Hippocampal formation (tissue), 2 donors: Measurements from ENCODE around the gene FOXF1.

ENCODE experiments used
- DNase-seq, 2 donors: peaks; one replicate each; lab custom pipeline; 2025; lab: John Stamatoyannopoulos, UW

The FOXF1 gene

DNA sequence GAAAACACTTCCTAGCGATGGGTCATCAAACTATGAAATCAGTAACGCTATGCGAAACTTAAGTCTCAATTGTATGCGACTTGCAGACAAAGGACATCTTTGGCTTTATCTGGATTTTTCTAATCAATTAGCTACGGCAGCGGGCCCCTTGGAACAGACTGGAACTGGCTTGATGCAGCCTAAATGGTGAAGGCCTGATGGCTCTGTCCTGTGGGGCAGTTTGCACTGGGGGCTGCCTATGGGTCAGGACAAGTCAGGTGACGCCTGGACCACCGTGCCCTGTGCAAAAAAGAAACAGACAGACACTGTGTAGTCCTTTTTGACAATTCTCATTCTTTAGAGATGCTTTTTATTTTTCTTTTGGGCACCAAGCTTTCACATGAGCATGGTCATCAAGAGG lies 22.7 kb downstream of the FOXF1 start:
- DNase-seq: no peak

DNA sequence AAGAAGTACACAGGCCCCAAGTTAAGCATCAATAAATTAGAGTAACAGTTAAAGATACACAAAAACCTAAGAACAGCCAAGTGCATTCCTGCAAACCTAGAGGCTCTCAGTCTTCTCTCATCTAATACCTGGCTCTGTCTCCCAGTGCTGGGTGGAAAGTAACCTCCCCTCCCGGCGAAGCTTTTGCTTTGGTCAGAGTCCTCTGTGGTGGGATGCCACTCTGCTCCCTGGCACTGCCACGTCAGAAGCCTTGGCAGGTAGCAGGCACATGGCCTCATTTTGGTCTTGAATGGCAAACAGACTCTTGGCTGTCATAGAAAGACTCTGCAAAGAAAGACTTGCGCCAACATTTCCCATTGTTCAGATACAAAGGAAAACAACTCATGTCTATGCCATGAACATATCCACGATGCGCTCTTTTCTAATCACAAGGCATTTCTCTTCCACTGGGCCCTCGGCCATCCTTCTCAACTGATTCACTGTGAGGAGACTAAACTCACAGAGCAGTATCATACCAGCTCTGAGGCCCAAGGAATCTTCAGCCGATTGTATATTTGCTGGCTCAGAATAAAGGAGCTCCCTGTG lies 23.5 kb downstream of the FOXF1 start:
- DNase-seq: peak; percentile 9 to 60

- peak; percentile 33 to 68 for DNase-seq
Measured at GRCh38 chr16:86534779-86535615, 24.7 kb downstream of the FOXF1 start.

GRCh38 chr16:86536621-86537020 lies 26.3 kb downstream of the FOXF1 start:
- DNase-seq: no peak

- DNase-seq: no peak
Measured at GRCh38 chr16:86537486-86537885, 27.2 kb downstream of the FOXF1 start.

DNA sequence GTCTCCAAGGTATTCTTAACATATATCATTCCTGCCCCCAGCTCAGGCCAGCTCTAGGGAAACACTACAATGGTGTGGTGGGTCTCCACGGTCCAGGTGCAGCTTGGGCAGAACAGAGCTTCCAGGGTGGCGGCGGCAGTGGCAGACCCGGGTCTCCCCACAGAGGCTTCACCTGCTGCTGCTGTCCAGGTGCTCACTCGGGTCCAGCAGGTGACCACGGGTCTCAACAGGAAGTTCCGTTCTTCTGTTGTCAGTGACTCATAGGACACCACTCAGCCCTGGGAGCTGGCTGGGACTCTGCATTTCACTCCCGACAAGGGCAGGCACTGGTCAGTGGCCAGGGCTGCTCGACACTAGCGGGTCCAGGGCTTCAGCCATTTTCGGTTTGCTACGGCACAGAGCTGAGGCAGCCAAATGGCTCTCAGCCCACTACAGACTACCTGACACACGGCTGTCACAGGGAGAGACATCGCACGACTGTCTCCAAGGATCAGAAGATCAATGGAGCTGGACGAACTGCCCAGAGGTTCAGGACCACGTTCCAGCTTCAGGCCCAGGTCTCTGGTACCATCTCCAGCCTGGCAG lies 28.0 kb downstream of the FOXF1 start:
- DNase-seq: no peak

- no peak for DNase-seq
Measured at GRCh38 chr16:86540894-86541293, 30.6 kb downstream of the FOXF1 start.

DNA sequence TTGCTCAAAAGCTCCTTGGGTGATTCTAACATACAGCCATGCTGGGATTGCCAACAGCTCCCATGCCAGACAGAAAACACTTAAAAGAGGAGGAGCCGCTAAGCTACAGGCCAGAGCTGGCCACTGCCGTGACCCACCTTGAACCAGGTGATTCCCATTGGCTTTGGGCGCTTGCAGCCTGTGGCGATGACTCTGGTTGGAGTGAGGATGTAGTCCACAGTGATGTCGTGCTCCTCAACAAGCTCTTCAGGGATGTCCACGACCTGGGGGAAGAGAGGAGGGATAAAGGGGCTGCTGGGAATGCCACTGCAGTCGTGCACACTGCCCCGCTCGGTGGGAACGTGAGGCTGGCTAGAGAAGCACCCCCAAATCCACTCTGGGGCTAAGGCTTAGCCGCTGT lies 31.2 kb downstream of the FOXF1 start:
- no peak for DNase-seq

- DNase-seq: no peak
Measured at GRCh38 chr16:86542756-86543750, 32.7 kb downstream of the FOXF1 start.

DNA sequence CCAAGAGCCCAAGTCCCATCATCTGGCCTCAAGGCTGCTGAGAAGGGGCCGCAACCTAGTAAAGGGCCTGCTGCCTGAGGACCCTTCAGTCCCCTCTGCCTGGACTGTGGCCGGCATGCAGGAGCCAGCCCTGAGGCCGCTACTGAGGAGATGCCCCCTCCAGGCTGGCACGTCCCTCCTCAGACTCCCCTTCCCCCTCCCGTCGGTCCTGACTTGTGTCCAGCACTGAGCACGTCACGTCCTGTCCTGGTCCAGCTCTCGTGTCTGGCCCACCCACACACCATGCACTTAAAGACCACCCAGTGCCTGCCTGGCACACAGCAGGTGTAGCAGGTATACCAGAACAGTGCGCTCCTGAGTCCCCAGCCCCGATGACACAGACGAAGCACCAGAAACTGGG lies 35.2 kb downstream of the FOXF1 start:
- no peak for DNase-seq

- DNase-seq: no peak
Measured at GRCh38 chr16:86545954-86546637, 35.8 kb downstream of the FOXF1 start.

- no peak for DNase-seq
Measured at GRCh38 chr16:86546638-86547013, 36.3 kb downstream of the FOXF1 start.

- no peak for DNase-seq
Measured at GRCh38 chr16:86547286-86547685, 37.0 kb downstream of the FOXF1 start.

GRCh38 chr16:86549076-86549892 lies 39.0 kb downstream of the FOXF1 start:
- DNase-seq: no peak

GRCh38 chr16:86549893-86550190 lies 39.5 kb downstream of the FOXF1 start:
- no peak for DNase-seq

- no peak for DNase-seq
Measured at GRCh38 chr16:86550281-86550680, 40.0 kb downstream of the FOXF1 start.

- no peak for DNase-seq
Measured at GRCh38 chr16:86553356-86553755, 43.0 kb downstream of the FOXF1 start.

DNA sequence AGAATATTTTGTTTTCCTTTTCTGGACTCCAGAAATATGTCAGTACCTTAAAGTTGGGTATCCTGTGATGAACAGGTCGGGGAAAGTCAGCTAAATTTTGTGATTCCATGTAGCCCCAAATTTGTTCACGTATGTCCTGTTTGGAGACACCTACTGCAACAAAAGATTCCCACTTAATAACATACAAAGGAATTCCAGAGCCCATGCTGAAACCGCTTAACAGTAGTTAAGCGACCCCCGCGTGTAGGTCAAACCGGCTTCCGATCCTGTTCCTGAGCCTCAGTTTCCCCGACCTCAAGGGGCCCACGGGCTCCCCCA lies 44.2 kb downstream of the FOXF1 start:
- no peak for DNase-seq

GRCh38 chr16:86554917-86555703 lies 44.8 kb downstream of the FOXF1 start, which contains the start of gene MTHFSD:
Gene MTHFSD (minus strand): TSS chr16:86555235. CDS start chr16:86555184, 51 bp downstream.
- peak; percentile 76 to 86 for DNase-seq

GRCh38 chr16:86555704-86556075 lies 45.4 kb downstream of the FOXF1 start:
- DNase-seq: no peak
